Spinal cord (tissue), 10 donors: ENCODE data around the gene EEFSEC. TPM values are rescaled to one million over a fixed set of nuclear protein-coding genes. Genes with fewer than 3 reads are reported as not detected.

Experiments
- DNase-seq, 6 donors: peaks; one replicate each; pipeline versions ENCODE4 v3.0.0 to v3.0.0-alpha.2; 2013 to 2015; ENCODE audit warnings: low spot score in 6 of 6, low read depth in 4 of 6
- H3K27ac ChIP-seq: one replicate; pipeline ENCODE4 v1.5.1; 2013; ENCODE audit warnings: low read depth, low read length, control low read depth
- H3K27me3 ChIP-seq: one replicate; pipeline ENCODE4 v1.6.1; 2013; ENCODE audit warnings: low read length; ENCODE audit not compliant: control insufficient read depth, insufficient read depth
- H3K36me3 ChIP-seq: one replicate; pipeline ENCODE4 v1.6.1; 2013; ENCODE audit warnings: low read length; ENCODE audit not compliant: control insufficient read depth, insufficient read depth
- H3K4me1 ChIP-seq: one replicate; pipeline ENCODE4 v1.6.1; 2013; ENCODE audit warnings: low read length; ENCODE audit not compliant: control insufficient read depth, insufficient read depth
- H3K4me3 ChIP-seq: one replicate; pipeline ENCODE4 v1.5.1; 2013; ENCODE audit warnings: low read depth, low read length, control low read depth
- H3K9me3 ChIP-seq: one replicate; pipeline ENCODE4 v1.6.1; 2013; ENCODE audit warnings: low read length; ENCODE audit not compliant: control insufficient read depth, insufficient read depth
- WGBS: methylation state at CpG from one replicate; pipeline ENCODE4 v1.1.5; 2013; ENCODE audit warnings: missing lambda C conversion rate; ENCODE audit not compliant: insufficient coverage; 5-methylcytosine and 5-hydroxymethylcytosine counted together
- polyA plus RNA-seq, 2 donors: library from polyadenylated mRNA; unstranded; fragments of 120-200 nt; gene quantifications; one replicate each; pipeline ENCODE4 v1.2.1, GENCODE V29; 2013; ENCODE audit not compliant: insufficient read length in 2 of 2
- small RNA-seq: library from RNA; depleted of rRNA; stranded (forward); fragments of <200 nt; gene quantifications from one replicate; pipeline ENCODE3, GENCODE V24; 2014; ENCODE audit warnings: low replicate concordance
- total RNA-seq, 2 donors: library from RNA; depleted of rRNA in 1 of 2; stranded (reverse); fragments of 120-200 nt in 1 of 2; fragments of >200 nt in 1 of 2; gene quantifications; one replicate each; pipeline versions ENCODE4 v1.2.3 to v1.2.4, GENCODE V29; 2013 to 2014
- donor health status: healthy.

EEFSEC gene
- total and polyA plus RNA-seq, 4 donors, result 6.4 to 29.1 (median 18.3) TPM

DNA sequence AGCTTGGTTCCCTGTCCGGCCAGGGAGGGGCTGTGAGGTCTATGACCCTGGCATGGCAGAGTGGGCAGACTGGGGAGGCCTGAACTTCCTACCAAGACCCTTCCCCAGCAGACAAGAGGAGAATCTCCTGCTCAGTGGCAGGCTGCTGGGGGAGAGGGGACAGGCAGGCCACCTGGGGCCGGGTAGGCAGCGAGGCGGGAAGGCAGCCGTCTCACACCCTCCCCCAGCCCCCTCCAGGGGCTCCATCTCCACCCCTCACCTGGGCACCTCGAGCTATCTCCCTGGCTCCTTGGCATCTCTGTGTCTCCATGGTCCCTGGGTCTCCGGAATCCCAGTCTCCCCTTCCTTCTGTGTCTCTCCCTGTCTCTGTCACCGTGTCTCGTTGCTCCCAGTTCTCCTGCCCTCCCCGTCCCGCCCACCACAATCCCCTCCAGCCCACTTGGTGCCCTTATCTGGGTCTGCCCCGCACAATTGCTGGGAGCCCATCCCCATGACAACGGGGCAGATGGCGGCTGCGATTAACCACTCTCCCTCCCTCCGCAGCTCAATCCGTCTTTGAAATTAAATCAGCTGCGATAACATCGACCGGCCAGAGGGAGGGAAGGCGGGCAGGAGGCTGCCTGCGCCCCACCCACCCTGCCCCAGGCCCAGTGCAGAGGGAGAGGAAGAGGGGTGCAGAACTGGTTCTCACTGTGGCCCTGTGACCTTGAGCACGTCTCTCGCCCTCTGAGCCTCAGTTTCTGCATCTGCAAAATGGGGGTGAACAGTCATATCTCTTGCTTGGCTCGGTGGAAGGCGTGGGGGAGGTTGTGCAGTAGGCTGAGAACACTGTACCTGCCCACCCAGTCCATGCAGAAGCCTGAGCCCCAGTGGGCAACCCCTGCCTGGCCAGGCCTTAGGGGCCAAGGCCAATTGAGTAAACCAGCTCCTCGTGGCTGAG is 303.8 kb downstream of the EEFSEC start:
- Histone ChIP-seq H3K9me3 (no peaks in the 10 kb centered on the region), H3K4me3 (no peak overlapping the region), H3K27ac (no peak overlapping the region), H3K27me3 (peaks cover 4% of the 10 kb centered on the region), H3K4me1 (peaks cover 14% of the 10 kb centered on the region), H3K36me3 (no peaks in the 10 kb centered on the region)
- DNase-seq, result peak in 2 of 6 donors; percentile 18 to 33
- 35% methylated on average over 19 of the region's 27 CpGs for WGBS

DNA sequence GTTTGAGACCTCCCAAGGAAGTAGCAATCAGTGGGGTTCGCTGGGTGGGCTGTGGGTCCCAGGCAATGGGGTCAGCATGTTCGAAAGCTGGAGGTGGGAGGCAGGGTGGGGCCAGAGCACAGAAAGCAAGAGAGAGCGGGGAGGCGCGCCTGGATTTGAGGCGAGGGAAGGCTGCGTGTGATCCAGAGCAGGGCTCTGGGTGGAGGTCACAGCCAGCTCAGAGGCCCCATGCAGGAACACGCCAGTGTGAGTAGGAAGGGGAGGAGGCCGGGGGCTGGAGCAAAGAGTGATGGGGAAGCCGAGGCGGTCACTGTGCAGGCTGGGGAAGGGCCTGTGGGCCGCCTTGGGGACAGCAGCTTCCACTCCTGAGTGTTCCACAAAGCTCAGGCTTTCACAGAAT is 304.7 kb downstream of the EEFSEC start:
- 68% methylated on average over 12 of the region's 12 CpGs for WGBS
- Histone ChIP-seq H3K27me3 (peaks cover 4% of the 10 kb centered on the region), H3K4me3 (no peak overlapping the region), H3K4me1 (peaks cover 14% of the 10 kb centered on the region), H3K9me3 (no peaks in the 10 kb centered on the region), H3K36me3 (no peaks in the 10 kb centered on the region), H3K27ac (no peak overlapping the region)
- no peak for DNase-seq

Small RNAs within 50 kb of the gene (small RNA-seq; reads per million reads assigned to genes)
- gene RNU6-823P, result not detected

Other genes starting within 250 kb of the EEFSEC start
- gene KBTBD12, start 238.2 kb upstream of the EEFSEC start, total RNA-seq, result 1 to 10 TPM in 1 of 2 donors, under 1 TPM in 1; 0.94 to 1.8 TPM
- 1 to 10 TPM; 1.1 to 1.3 TPM for gene KBTBD12, start 238.2 kb upstream of the EEFSEC start, polyA plus RNA-seq
- gene SEC61A1, start 101.0 kb upstream of the EEFSEC start, total RNA-seq, result 100 to 1,000 TPM; 119 to 177 TPM
- gene SEC61A1, start 101.0 kb upstream of the EEFSEC start, polyA plus RNA-seq, result 100 to 1,000 TPM; 148 to 152 TPM
- gene RUVBL1, start 29.7 kb upstream of the EEFSEC start, total RNA-seq, result 10 to 100 TPM; 37.0 to 58.6 TPM
- 10 to 100 TPM; 47.0 to 48.6 TPM for gene RUVBL1, start 29.7 kb upstream of the EEFSEC start, polyA plus RNA-seq